HepG2 (cell line): ENCODE measurements around the gene HCFC1R1. TPM values are rescaled to one million over a fixed set of nuclear protein-coding genes. Genes with fewer than 3 reads are reported as not detected.
A peak's percentile ranks its signal among the peaks of the same experiment; 100 is the strongest.

Experiments
- CSRNP2 ChIP-seq: sonication (generic); formaldehyde crosslinking; conservative IDR thresholded peaks from 2 replicates; pipeline ENCODE4 v1.8.0; 2022; ENCODE audit warnings: low read depth, missing genetic modification reagents
- ELF3 ChIP-seq: IDR thresholded peaks from 2 replicates; pipeline ENCODE4 v1.6.1; 2016; ENCODE audit warnings: missing genetic modification reagents, missing compliant biosample characterization
- NFRKB ChIP-seq: fragments of 450-650 bp; IDR thresholded peaks from 2 replicates; pipeline ENCODE4 v1.6.1; 2017
- NFYB ChIP-seq: sonication (generic); formaldehyde crosslinking; IDR thresholded peaks from 2 replicates; pipeline ENCODE4 v1.4.0; 2020; ENCODE audit warnings: missing genetic modification reagents
- RFX5 ChIP-seq: IDR thresholded peaks from 2 replicates; pipeline ENCODE4 v1.6.1; 2011; ENCODE audit warnings: low read depth, low read length, improper control_type of control experiment
- TAF15 ChIP-seq: fragments of 200-400 bp; formaldehyde crosslinking; IDR thresholded peaks from one replicate; pipeline ENCODE4 v1.6.1; 2018; ENCODE audit warnings: mild to moderate bottlenecking, low read depth, low read length; ENCODE audit not compliant: poor library complexity, severe bottlenecking
- TBX3 ChIP-seq: fragments of 450-650 bp; IDR thresholded peaks from 2 replicates; pipeline ENCODE4 v1.6.1; 2017; ENCODE audit warnings: antibody characterized with exemption, mild to moderate bottlenecking, inconsistent platforms, borderline replicate concordance
- ZBTB14 ChIP-seq: sonication (generic); formaldehyde crosslinking; IDR thresholded peaks from 2 replicates; pipeline ENCODE4 v1.4.0; 2020; ENCODE audit warnings: missing genetic modification reagents
- ZNF230 ChIP-seq: sonication (generic); formaldehyde crosslinking; IDR thresholded peaks from 2 replicates; pipeline ENCODE4 v1.4.0; 2020; ENCODE audit warnings: mild to moderate bottlenecking, missing genetic modification reagents
- ZNF256 ChIP-seq: sonication (generic); formaldehyde crosslinking; conservative IDR thresholded peaks from 2 replicates; pipeline ENCODE4 v1.4.0; 2020; ENCODE audit warnings: missing genetic modification reagents
- ZNF33A ChIP-seq: sonication (generic); formaldehyde crosslinking; IDR thresholded peaks from 2 replicates; pipeline ENCODE4 v1.5.1; 2020; ENCODE audit warnings: missing genetic modification reagents, mild to moderate bottlenecking, moderate library complexity, borderline replicate concordance
- ZNF407 ChIP-seq: sonication (generic); formaldehyde crosslinking; IDR thresholded peaks from one replicate; pipeline ENCODE4 v1.5.1; 2020; ENCODE audit warnings: mild to moderate bottlenecking, missing genetic modification reagents; ENCODE audit errors: not compliant biosample characterization
- ZNF414 ChIP-seq: sonication (generic); formaldehyde crosslinking; IDR thresholded peaks from 2 replicates; pipeline ENCODE4 v1.5.0; 2020; ENCODE audit warnings: missing genetic modification reagents
- ZNF660 ChIP-seq: sonication (generic); formaldehyde crosslinking; IDR thresholded peaks from 2 replicates; pipeline ENCODE4 v1.5.1; 2020; ENCODE audit warnings: mild to moderate bottlenecking, low read depth, missing genetic modification reagents, borderline replicate concordance
- ZNF7 ChIP-seq: IDR thresholded peaks from 2 replicates; pipeline ENCODE4 v1.6.1; 2016; ENCODE audit warnings: missing biosample characterization, missing genetic modification reagents
- ZNF773 ChIP-seq: sonication (generic); formaldehyde crosslinking; IDR thresholded peaks from 2 replicates; pipeline ENCODE4 v1.4.0; 2020; ENCODE audit warnings: missing genetic modification reagents, borderline replicate concordance
- polyA plus RNA-seq, 8 experiments: library from polyadenylated mRNA; depleted of rRNA in 3 of 8; stranded (reverse) in 7 of 8; unstranded in 1 of 8; fragments of >200 nt; fragmentation: Illumina TruSeq in 4 of 8; extraction: Trizol in 4 of 8; gene quantifications; 2 replicates each; pipeline versions ENCODE4 v1.2.1 to v1.2.3, GENCODE V29; 2011 to 2016; ENCODE audit warnings: low read depth in 4 of 8, missing spikeins in 1 of 8, mixed read lengths in 1 of 8; ENCODE audit not compliant: insufficient read depth in 1 of 8
- total RNA-seq, 5 experiments: library from RNA; depleted of rRNA; stranded (reverse); fragments of >200 nt; fragmentation: Illumina TruSeq; extraction: Trizol; gene quantifications; 2 replicates each; pipeline ENCODE4 v1.2.3, GENCODE V29; 2016; ENCODE audit warnings: low read depth in 1 of 5

Gene HCFC1R1
- total and polyA plus RNA-seq, 2 of the 13 experiments (the other 11 are each of a cell fraction or from before 2014, with no cell fraction given): 13.8 to 16.1 TPM

GRCh38 chr16:3065069-3065741 lies 41.5 kb upstream of the HCFC1R1 start, which contains the start of gene IL32 (continued):
- TF ChIP-seq ZBTB14 (CRISPR knock-in tag) (no peak), ZNF33A (CRISPR knock-in tag) (no peak), ZNF660 (no peak), ELF3 (peak; percentile 61; the same call in 1 of the 2 replicates), TBX3 (0 out of 2 replicates have a peak, but pooled peaks have one; percentile 8), ZNF256 (CRISPR knock-in tag) (no peak), ZNF773 (CRISPR knock-in tag) (no peak), ZNF407 (CRISPR knock-in tag) (no peak), CSRNP2 (CRISPR knock-in tag) (no peak), ZNF7 (CRISPR knock-in tag) (no peak), ZNF414 (CRISPR knock-in tag) (peak; percentile 93), NFRKB (no peak), TAF15 (no peak), ZNF230 (CRISPR knock-in tag) (0 out of 2 replicates have a peak, but pooled peaks have one; percentile 15), NFYB (CRISPR knock-in tag) (no peak), RFX5 (no peak)
